Stimulated activated naive B cell treated with anti-CD40 and anti-IgM and Interleukin-4, amounts not matched to agents 10 μg/mL and 1 μg/mL and 100 μg/mL, for 72 hours (primary cell): ENCODE results near the gene OPRL1.

Experiments used
- ATAC-seq, 2 donors: fragments of 150-1000 bp; cut with Tn5 transposase; replicated peaks; 2 replicates each; pipeline ENCODE4 v1.10.0; 2021; ENCODE audit warnings: moderate library complexity in 1 of 2
- DNase-seq: peaks from one replicate; pipeline ENCODE4 v3.0.0; 2021
- H3K27ac Mint-ChIP-seq: one replicate; pipeline ENCODE4 v1.8.0; 2022; ENCODE audit warnings: mild to moderate bottlenecking, mixed read lengths
- H3K27me3 Mint-ChIP-seq, 2 donors: one replicate each; pipeline ENCODE4 v1.8.0; 2022; ENCODE audit warnings: mixed read lengths in 2 of 2
- H3K36me3 Mint-ChIP-seq, 2 donors: one replicate each; pipeline ENCODE4 v1.8.0; 2022; ENCODE audit warnings: mixed read lengths in 2 of 2, mild to moderate bottlenecking in 1 of 2
- H3K4me1 Mint-ChIP-seq, 2 donors: one replicate each; pipeline ENCODE4 v1.8.0; 2022; ENCODE audit warnings: mixed read lengths in 2 of 2, mild to moderate bottlenecking in 1 of 2
- H3K4me3 Mint-ChIP-seq, 2 donors: one replicate each; pipeline ENCODE4 v1.8.0; 2022; ENCODE audit warnings: mild to moderate bottlenecking in 2 of 2, mixed read lengths in 2 of 2, moderate library complexity in 1 of 2
- H3K9me3 Mint-ChIP-seq, 2 donors: one replicate each; pipeline ENCODE4 v1.8.0; 2022; ENCODE audit warnings: mixed read lengths in 2 of 2, mild to moderate bottlenecking in 1 of 2

Gene OPRL1

DNA sequence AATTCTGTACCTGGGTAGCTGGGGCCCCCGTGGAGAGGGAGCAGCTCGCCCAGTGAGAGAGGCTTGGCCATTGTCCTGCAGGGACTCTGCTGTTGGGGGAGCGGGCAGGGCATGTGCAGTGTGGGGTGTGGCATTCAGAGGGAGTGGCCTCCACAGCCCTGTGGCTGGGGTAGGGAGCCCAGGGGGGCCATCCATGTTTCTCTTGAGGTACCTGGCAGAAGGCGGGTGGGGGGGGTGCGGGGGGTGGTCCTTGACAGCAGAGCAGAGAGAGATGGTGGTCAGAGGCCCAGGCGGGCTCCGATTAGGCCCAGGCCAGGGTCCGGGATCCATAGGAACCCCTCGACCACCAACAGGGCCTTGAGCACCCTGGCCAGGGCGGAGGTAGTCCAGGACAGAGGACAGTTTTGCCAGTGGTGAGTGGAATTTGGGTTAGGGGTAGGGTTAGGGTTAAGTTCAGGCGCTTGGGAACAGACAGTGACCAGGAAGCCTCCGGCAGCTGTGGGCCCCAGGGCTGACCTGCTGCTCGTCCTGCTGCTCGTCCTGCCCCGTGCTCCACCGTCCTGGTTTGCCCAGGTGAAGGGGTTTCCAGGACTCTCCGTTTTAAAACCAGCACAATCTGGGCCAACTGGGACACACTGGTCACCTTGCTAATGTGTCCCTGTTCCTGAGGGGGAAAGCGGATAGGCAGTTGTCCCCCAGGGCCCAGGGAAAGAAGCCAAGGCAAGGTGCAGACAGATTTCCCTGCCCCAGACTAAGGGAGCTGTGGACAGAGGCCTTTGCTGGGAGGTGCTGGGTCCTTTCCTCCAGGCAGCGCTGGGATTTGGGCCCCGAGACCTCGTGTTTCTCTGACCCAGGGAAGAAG, 59.5 kb downstream of the OPRL1 start:
- Mint-ChIP-seq H3K36me3 (peaks cover 0 to 4% of the 10 kb centered on the region in 2 donors), H3K4me1 (no peaks in the 10 kb centered on the region), H3K4me3 (no peak overlapping the region), H3K27me3 (peaks cover 13 to 36% of the 10 kb centered on the region in 2 donors), H3K9me3 (peaks cover 1 to 3% of the 10 kb centered on the region in 2 donors), H3K27ac (no peak overlapping the region)
- ATAC-seq (no peak), DNase-seq (no peak)

DNA sequence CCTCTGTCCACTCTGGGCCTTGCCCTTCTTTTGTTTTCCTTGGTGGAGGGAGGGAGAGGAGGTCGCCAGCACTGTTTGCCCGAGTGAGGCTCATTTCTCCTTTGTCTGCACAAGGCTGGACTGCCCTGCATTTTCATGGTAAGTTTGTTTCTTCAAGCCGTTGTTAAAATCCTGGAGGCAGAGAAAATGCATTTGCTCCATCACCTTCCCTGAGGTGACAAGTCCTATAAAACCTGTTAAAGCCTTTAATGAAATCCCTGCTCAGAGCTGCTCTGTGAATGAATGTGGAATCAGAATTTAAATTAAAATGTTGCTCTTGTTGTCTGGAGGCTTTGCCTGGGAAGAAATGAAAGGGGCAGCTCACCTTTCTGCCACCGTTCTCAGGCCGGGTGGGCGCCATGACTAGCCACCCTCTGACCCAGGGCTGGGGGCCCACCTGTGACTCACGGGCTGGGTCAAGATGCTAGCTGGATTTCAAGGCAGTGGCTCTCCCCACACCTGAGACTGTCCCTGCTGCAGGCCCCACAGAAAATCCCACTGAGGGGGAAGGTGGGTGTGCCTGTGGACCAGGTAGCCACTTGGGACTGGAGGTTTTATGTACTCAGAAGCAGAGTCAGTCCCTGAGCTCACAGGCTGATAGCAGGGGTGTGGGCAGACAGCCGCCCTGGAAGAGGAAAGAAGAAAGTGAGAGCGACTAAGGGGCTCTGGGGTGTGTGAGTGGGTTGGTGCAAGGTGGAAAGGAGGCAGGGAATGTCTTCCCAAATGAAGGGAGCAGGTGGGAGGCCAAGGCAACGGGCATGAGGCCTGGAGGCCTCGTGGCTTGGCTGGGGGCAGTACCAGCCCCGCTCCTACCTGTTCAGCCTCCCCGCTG, 60.4 kb downstream of the OPRL1 start:
- ATAC-seq (no peak), DNase-seq (no peak)
- Mint-ChIP-seq H3K27ac (no peak overlapping the region), H3K4me3 (no peak overlapping the region), H3K27me3 (peaks cover 16 to 41% of the 10 kb centered on the region in 2 donors), H3K4me1 (no peaks in the 10 kb centered on the region), H3K36me3 (peaks cover 0 to 4% of the 10 kb centered on the region in 2 donors), H3K9me3 (peaks cover 4 to 11% of the 10 kb centered on the region in 2 donors)

DNA sequence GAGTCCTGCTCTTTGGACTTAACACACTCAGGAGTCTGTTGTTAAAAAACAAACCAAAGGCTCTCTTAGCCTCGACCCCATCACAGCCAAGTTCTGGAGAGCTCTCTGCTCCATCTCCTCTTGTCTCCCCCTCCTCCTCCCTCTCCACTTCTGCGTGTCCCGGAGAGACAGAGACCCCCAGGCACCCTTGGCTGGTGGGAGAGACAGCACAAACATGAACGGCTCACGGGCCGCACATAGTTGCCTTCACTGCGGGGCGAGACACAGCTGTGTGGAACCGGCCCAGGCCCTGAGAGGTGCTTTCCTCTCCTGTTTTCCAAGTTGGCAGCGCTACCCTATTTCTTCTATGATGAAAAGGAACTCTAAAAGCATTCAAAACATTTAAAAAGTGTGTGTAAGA, 61.1 kb downstream of the OPRL1 start:
- peaks cover 6 to 11% of the 10 kb centered on the region in 2 donors for H3K9me3 Mint-ChIP-seq
- H3K27me3 Mint-ChIP-seq, result peaks cover 9 to 39% of the 10 kb centered on the region in 2 donors
- ATAC-seq, result no peak
- no peak for DNase-seq
- H3K27ac Mint-ChIP-seq, result no peak overlapping the region
- no peak overlapping the region for H3K4me3 Mint-ChIP-seq
- H3K36me3 Mint-ChIP-seq, result peaks cover 0 to 4% of the 10 kb centered on the region in 2 donors
- no peaks in the 10 kb centered on the region for H3K4me1 Mint-ChIP-seq

DNA sequence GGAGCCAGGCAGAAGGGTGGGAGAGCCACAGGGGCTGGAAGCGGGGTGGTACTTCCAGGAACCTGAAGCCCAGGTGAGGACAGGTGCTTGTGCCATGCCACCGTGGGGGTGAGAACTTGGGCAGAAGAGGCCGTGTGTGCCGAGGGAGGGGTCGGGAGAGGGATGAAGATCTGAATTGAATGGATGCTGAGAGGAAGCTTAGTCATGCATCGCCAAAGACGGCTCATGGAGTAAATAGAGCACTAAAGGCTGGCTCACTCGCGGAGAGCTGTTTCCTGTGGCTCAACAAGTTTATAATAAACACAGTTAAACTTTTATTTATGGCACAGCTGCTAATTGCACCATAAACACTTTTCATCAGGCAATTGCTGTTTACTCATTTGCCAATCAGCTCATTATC, 62.7 kb downstream of the OPRL1 start:
- no peaks in the 10 kb centered on the region for H3K4me1 Mint-ChIP-seq
- peaks cover 0 to 4% of the 10 kb centered on the region in 2 donors for H3K36me3 Mint-ChIP-seq
- no peak for ATAC-seq
- H3K27me3 Mint-ChIP-seq, result peaks cover 11 to 28% of the 10 kb centered on the region in 2 donors
- peaks cover 6 to 11% of the 10 kb centered on the region in 2 donors for H3K9me3 Mint-ChIP-seq
- DNase-seq, result no peak
- no peak overlapping the region for H3K27ac Mint-ChIP-seq
- no peak overlapping the region for H3K4me3 Mint-ChIP-seq

DNA sequence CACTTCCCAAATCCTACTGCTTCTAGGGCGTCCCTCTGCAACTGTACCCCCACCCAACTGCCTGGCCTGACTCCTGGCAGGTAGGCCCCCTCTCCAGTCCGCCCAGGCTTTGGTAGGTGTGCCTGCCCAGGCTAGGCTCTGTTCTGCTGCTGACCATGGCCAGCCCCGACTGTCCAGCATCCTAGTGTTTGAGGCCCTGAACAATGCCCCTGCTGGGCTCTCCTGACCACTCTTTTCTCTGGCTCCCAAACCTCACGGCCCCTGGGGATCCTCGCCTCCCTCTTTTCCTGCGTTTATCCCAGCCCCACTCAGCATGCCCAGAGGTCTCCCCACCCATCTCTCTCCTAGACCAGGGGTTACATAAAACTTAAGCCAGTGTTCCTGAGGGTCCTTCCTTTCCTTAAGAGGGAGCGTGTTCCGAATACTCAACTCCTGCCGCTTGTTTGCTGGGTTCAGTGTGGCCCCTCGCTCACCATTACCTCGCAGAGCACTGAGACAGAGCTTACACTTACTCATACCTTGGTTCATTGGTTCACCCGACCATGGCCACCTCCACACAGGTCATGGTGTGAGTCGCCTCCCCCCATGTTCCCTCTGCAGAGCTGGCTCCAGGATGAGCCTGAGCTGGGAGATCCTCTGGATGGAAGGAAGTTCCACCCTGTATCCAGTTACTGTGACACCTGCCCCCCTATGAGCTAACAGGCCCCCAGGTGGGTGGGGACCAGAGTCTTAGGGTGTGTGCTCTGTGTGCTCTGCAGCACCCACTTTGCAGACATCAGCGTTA, 63.3 kb downstream of the OPRL1 start:
- ATAC-seq (no peak), DNase-seq (no peak)
- Mint-ChIP-seq H3K4me3 (no peak overlapping the region), H3K4me1 (no peaks in the 10 kb centered on the region), H3K9me3 (peaks cover 6 to 11% of the 10 kb centered on the region in 2 donors), H3K27me3 (peaks cover 11 to 28% of the 10 kb centered on the region in 2 donors), H3K36me3 (peaks cover 0 to 4% of the 10 kb centered on the region in 2 donors), H3K27ac (peak overlapping the region; percentile 3)

DNA sequence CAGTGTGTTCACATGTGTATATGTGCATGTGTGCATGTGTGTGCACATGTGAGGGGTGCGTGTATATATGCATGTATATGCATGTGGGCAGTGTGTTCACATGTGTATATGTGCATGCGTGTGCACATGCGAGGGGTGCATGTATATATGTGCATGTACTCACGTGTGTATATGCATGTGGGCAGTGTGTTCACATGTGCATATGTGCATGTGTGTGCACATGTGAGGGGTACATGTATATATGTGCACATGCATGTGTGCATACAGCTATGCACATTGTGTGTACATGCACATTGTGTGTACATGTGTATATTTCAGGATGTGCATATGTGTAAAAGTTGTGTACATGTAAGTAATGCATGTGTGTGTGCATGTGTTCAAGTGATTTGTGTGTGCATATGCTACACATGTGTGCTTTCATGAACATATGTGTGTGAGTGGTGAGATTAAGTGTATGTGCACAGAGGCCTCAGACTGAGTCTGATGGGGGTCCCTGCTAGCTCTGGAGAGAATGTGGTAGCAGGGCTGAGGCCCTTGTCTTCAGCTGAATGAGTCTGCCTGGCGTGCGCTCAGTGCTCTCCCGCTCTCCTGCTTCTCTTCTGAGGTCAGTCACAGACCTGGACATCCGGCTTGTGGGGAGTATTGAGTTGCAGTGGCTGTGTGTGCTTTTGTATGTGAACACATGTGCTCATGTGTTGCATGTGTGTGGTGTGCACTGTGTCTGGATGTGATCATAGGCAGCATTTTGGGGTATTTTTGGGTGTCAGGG, 64.4 kb downstream of the OPRL1 start:
- H3K27ac Mint-ChIP-seq, result no peak overlapping the region
- H3K4me1 Mint-ChIP-seq, result no peaks in the 10 kb centered on the region
- peaks cover 6 to 11% of the 10 kb centered on the region in 2 donors for H3K9me3 Mint-ChIP-seq
- no peak overlapping the region for H3K4me3 Mint-ChIP-seq
- H3K27me3 Mint-ChIP-seq, result peaks cover 11 to 28% of the 10 kb centered on the region in 2 donors
- DNase-seq, result no peak
- H3K36me3 Mint-ChIP-seq, result peaks cover 0 to 4% of the 10 kb centered on the region in 2 donors
- no peak for ATAC-seq

DNA sequence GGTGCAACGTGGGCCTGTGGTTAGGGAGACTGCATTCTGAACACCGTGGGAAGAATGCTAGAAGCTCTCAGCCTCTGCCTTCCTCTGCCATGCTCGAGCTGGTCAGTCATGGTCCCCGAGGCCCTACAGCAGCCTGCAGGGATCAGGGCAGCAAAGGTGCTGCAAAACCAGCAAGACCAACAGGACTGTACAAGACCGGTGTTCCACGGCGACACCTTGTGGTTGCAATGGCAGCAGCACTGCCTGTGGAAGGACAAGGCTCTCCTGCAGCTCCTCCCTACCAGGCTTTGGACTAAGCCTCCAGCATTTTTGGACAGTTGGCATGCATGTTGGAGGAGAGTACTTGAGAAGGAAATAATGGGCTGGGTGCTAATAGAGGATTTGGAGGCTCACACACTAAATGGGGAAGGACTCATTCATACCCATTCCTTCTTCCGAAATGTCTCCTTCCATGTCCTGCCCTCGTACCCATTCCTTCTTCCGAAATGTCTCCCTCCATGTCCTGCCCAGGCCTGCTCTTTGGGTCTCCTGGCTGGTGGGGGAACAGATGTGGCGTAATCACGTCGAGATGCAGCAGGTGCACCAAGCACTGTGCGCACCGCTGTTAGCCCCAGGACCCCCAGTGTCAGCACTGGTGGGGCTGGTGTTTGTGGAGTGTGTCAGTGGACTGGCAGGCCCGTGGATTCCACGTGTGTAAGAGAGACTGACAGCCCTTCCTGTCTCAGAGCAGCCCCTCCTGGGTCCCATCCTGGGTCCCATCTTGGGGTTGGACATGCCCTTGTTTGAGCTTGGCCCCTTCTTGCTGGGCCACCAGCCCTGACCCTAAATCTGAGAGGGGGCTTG, 65.8 kb downstream of the OPRL1 start:
- Mint-ChIP-seq H3K27ac (no peak overlapping the region), H3K36me3 (peaks cover 0 to 4% of the 10 kb centered on the region in 2 donors), H3K27me3 (peaks cover 11 to 21% of the 10 kb centered on the region in 2 donors), H3K9me3 (peaks cover 6 to 11% of the 10 kb centered on the region in 2 donors), H3K4me3 (no peak overlapping the region), H3K4me1 (no peaks in the 10 kb centered on the region)
- ATAC-seq, result no peak
- DNase-seq, result no peak

DNA sequence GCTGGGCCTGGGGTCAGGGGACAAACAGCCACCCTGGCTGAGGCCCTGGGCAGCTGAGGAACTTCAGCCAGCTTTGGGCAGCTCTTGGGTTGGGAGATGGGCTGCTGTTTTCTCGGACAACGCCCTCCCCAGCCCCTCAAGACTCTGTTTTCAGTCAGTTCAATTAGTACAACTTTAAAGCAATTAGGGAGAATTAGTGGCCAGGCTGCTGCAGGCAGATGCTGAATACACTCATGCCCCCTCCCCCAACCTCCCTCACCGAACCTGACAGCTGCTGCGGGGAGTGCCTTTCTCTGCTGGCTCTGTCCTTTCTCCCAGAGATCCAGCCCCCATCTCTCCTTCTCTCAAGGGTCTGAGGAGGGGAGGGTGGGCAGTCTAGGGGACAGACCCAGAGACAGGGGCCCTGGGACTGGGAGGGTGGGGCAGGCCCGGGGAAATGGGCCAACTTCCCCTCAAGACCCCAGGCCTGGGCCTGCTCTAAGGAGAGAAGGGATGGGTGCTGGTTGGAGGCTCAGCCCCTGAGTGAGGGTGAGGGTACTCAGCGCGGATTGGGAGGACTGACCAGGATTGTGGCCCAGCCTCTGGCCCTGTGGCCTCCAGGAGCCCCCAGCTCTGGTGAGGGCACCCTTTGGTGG, 66.5 kb downstream of the OPRL1 start:
- no peak for ATAC-seq
- no peak overlapping the region for H3K27ac Mint-ChIP-seq

DNA sequence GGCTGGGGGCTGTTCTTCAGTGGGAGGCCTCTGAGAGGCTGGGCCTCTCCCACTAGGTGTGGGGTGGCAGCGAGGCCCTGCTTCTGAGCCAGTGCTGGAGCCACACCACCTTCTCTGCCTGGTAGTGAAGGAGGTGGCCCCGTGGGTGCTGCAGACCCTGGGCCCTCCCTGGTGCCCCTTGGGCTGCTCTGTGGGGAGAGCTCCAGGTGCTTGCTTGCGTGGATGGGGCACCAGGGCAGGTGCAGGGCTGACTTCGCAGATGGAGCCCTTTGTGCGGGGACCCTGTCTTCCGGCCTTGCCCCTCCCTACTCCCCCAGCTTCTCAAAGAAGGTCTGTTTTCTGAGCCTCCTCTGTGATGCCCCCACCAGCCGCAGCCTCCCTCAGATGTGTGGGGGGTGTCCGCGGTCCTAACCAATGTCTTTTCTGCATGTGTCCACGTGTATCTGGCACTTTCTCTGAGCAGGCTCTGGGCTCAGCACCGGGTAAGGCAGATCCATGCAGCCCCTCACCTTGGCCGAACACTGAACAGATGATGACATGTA, 67.1 kb downstream of the OPRL1 start:
- Mint-ChIP-seq H3K27ac (no peak overlapping the region), H3K9me3 (peaks cover 6 to 11% of the 10 kb centered on the region in 2 donors), H3K4me3 (no peak overlapping the region), H3K36me3 (peaks cover 0 to 4% of the 10 kb centered on the region in 2 donors), H3K4me1 (no peaks in the 10 kb centered on the region), H3K27me3 (peaks cover 10 to 11% of the 10 kb centered on the region in 2 donors)
- ATAC-seq, result no peak
- no peak for DNase-seq

More for the DNA sequence above, 66.5 kb downstream of the OPRL1 start:
- Mint-ChIP-seq H3K36me3 (peaks cover 0 to 4% of the 10 kb centered on the region in 2 donors), H3K27me3 (peaks cover 11 to 14% of the 10 kb centered on the region in 2 donors), H3K9me3 (peaks cover 6 to 11% of the 10 kb centered on the region in 2 donors), H3K4me3 (no peak overlapping the region), H3K4me1 (no peaks in the 10 kb centered on the region)
- DNase-seq, result no peak

DNA sequence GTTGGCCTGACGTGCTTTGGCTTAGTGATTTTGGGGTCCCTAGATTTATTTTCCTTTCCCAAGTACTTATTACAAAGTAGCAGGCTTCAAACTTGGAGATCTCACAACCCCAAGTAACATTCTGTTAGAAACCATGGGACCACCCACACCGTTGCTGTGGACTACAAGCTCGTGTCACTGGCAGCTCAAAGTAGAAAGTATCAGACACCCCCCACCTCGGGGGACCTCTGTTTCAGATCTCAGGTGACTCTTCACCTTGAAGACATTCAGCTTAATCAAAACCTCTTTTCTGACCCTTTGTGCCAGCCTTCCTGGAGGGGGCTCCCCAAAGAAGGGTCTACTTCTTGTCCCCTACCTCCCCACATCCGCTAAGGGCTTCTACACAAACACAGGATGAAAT, 68.7 kb downstream of the OPRL1 start:
- Mint-ChIP-seq H3K9me3 (peaks cover 6 to 11% of the 10 kb centered on the region in 2 donors), H3K36me3 (peaks cover 0 to 4% of the 10 kb centered on the region in 2 donors), H3K27me3 (peaks cover 6 to 16% of the 10 kb centered on the region in 2 donors), H3K4me1 (no peaks in the 10 kb centered on the region), H3K27ac (no peak overlapping the region), H3K4me3 (no peak overlapping the region)
- DNase-seq (no peak), ATAC-seq (no peak)

DNA sequence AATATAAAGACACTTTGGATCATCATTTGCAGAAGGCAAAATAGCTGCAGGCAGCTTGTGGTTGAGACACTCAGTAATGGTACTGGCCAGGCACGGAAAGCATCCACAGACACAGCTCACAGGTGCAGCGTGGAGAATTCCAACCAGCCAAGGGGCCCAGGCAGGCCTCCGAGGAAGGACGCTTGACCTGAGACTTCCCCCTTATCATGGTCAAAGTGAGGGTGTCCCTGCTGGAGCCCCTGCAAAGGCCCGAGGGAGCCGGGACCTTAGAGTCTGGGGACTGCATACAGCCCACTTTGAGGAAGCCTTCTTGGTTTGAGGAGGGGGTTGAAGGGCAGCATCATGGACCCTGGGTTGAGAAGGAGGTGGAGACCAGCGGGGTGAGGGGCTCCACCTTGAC, 69.3 kb downstream of the OPRL1 start:
- ATAC-seq, result no peak
- H3K36me3 Mint-ChIP-seq, result peaks cover 0 to 3% of the 10 kb centered on the region in 2 donors
- H3K4me3 Mint-ChIP-seq, result no peak overlapping the region
- H3K27me3 Mint-ChIP-seq, result peaks cover 6 to 18% of the 10 kb centered on the region in 2 donors
- no peak overlapping the region for H3K27ac Mint-ChIP-seq
- H3K4me1 Mint-ChIP-seq, result no peaks in the 10 kb centered on the region
- DNase-seq, result no peak
- peaks cover 6 to 11% of the 10 kb centered on the region in 2 donors for H3K9me3 Mint-ChIP-seq
